Adipose tissue (tissue), 3 donors: ENCODE results near the gene PDE4A. TPM values are rescaled to one million over a fixed set of nuclear protein-coding genes. Genes with fewer than 3 reads are reported as not detected.

Experiments
- H3K27ac ChIP-seq: one replicate; pipeline ENCODE4 v1.5.1; 2013; ENCODE audit warnings: low read depth, low read length
- WGBS, 3 donors: extraction: QIAGEN DNeasy Blood & Tissue Kit; methylation state at CpG; one replicate each; pipeline ENCODE4 v1.1.7; 2013; 5-methylcytosine and 5-hydroxymethylcytosine counted together
- polyA plus RNA-seq, 3 donors: library from polyadenylated mRNA; stranded (reverse); fragments of 200-250 nt; gene quantifications; one replicate each; pipeline ENCODE4 v1.2.3, GENCODE V29; 2013
- donor health status: healthy with polysubstance abuse.
- donor health status: Bipolar disorder and iron deficiency.
- donor health status: healthy.

Gene PDE4A
- polyA plus RNA-seq, 3 donors: 6.4 to 11.9 (median 10.6) TPM

- WGBS, 3 donors: 1 to 4% (median 2%) methylated on average over 20 to 27 of the region's 27 CpGs
- no peak overlapping the region for H3K27ac ChIP-seq
These were observed 97.6 kb downstream of the PDE4A start for GRCh38 chr19:10517760-10518443.

GRCh38 chr19:10518444-10519361 lies 98.4 kb downstream of the PDE4A start:
- H3K27ac ChIP-seq: no peak overlapping the region
- 11 to 23% (median 12%) methylated on average over 33 of the region's 33 CpGs for WGBS, 3 donors

Other genes starting within 250 kb of the PDE4A start
- gene DNMT1, start 225.6 kb upstream of the PDE4A start, polyA plus RNA-seq: 10 to 100 TPM in 2 of 3 donors, 1 to 10 TPM in 1; 8.3 to 41.1 (median 27.0) TPM
- gene S1PR2, start 189.2 kb upstream of the PDE4A start, polyA plus RNA-seq: 10 to 100 TPM in 1 of 3 donors, 1 to 10 TPM in 2; 1.2 to 15.2 (median 4.0) TPM
- gene MRPL4, start 168.3 kb upstream of the PDE4A start, polyA plus RNA-seq: 10 to 100 TPM; 33.4 to 85.7 (median 40.5) TPM
- 100 to 1,000 TPM in 1 of 3 donors, 10 to 100 TPM in 1, 1 to 10 TPM in 1; 5.6 to 134 (median 26.0) TPM for gene ICAM1, start 149.4 kb upstream of the PDE4A start, polyA plus RNA-seq
- gene ICAM4, start 133.6 kb upstream of the PDE4A start, polyA plus RNA-seq: 1 to 10 TPM in 2 of 3 donors, under 1 TPM in 1; 0.06 to 2.5 (median 2.5) TPM
- gene ICAM5, start 130.6 kb upstream of the PDE4A start, polyA plus RNA-seq: under 1 TPM; 0.20 to 0.55 (median 0.22) TPM
- 1 to 10 TPM; 2.2 to 5.3 (median 2.2) TPM for gene ZGLP1, start 110.7 kb upstream of the PDE4A start, polyA plus RNA-seq
- gene FDX2, start 104.5 kb upstream of the PDE4A start, polyA plus RNA-seq: 10 to 100 TPM; 13.0 to 22.5 (median 19.1) TPM
- gene RAVER1, start 87.0 kb upstream of the PDE4A start, polyA plus RNA-seq: 10 to 100 TPM in 1 of 3 donors, 1 to 10 TPM in 2; 7.4 to 15.5 (median 8.7) TPM
- 10 to 100 TPM; 19.6 to 44.3 (median 26.0) TPM for gene ICAM3, start 80.9 kb upstream of the PDE4A start, polyA plus RNA-seq
- gene TYK2, start 40.0 kb upstream of the PDE4A start, polyA plus RNA-seq: 100 to 1,000 TPM in 2 of 3 donors, 10 to 100 TPM in 1; 59.0 to 141 (median 106) TPM
- gene CDC37, start 17.0 kb upstream of the PDE4A start, polyA plus RNA-seq: 100 to 1,000 TPM in 2 of 3 donors, 10 to 100 TPM in 1; 99.7 to 305 (median 272) TPM
- gene KEAP1, start 82.8 kb downstream of the PDE4A start, polyA plus RNA-seq: 10 to 100 TPM; 26.6 to 50.8 (median 50.0) TPM
- gene S1PR5, start 96.9 kb downstream of the PDE4A start, polyA plus RNA-seq: under 1 TPM in 2 of 3 donors, not detected in 1; 0.12 to 0.20 TPM
- 10 to 100 TPM; 12.0 to 23.0 (median 21.5) TPM for gene ATG4D, start 123.4 kb downstream of the PDE4A start, polyA plus RNA-seq
- gene KRI1, start 145.5 kb downstream of the PDE4A start, polyA plus RNA-seq: 10 to 100 TPM; 14.8 to 17.5 (median 15.2) TPM
- 10 to 100 TPM in 2 of 3 donors, 1 to 10 TPM in 1; 6.3 to 24.3 (median 22.2) TPM for gene CDKN2D, start 148.4 kb downstream of the PDE4A start, polyA plus RNA-seq
- gene AP1M2, start 166.8 kb downstream of the PDE4A start, polyA plus RNA-seq: 10 to 100 TPM in 1 of 3 donors, 1 to 10 TPM in 1, not detected in 1; 5.4 to 37.3 TPM
- gene SLC44A2, start 205.0 kb downstream of the PDE4A start, polyA plus RNA-seq: 10 to 100 TPM; 32.4 to 68.7 (median 62.9) TPM
- 100 to 1,000 TPM in 1 of 3 donors, 10 to 100 TPM in 2; 51.6 to 116 (median 79.9) TPM for gene ILF3, start 233.8 kb downstream of the PDE4A start, polyA plus RNA-seq